IPS-NIHi7 (cell line): Measurements from ENCODE around the gene C10orf105.

Source experiments
- DNase-seq: peaks from one replicate; pipeline ENCODE4 v3.0.0; 2012; ENCODE audit warnings: mixed read lengths; ENCODE audit errors: extremely low spot score

The C10orf105 gene

GRCh38 chr10:71737001-71737833 lies 17.6 kb upstream of the C10orf105 start:
- DNase-seq, result no peak

- DNase-seq, result no peak
Observed at GRCh38 chr10:71736570-71736952, 17.0 kb upstream of the C10orf105 start.

- DNase-seq, result no peak
Observed at GRCh38 chr10:71735709-71736569, 16.4 kb upstream of the C10orf105 start.

GRCh38 chr10:71734797-71735196 lies 15.2 kb upstream of the C10orf105 start:
- DNase-seq, result no peak

GRCh38 chr10:71731791-71732190 lies 12.2 kb upstream of the C10orf105 start:
- DNase-seq, result no peak

GRCh38 chr10:71729161-71729636 lies 9.6 kb upstream of the C10orf105 start:
- no peak for DNase-seq

- DNase-seq, result no peak
Observed at GRCh38 chr10:71727738-71728737, 8.5 kb upstream of the C10orf105 start.

GRCh38 chr10:71727105-71727737 lies 7.6 kb upstream of the C10orf105 start:
- DNase-seq, result no peak

GRCh38 chr10:71726580-71727104 lies 7.1 kb upstream of the C10orf105 start:
- DNase-seq, result no peak

GRCh38 chr10:71725998-71726579 lies 6.5 kb upstream of the C10orf105 start:
- peak; percentile 74 for DNase-seq

- DNase-seq, result no peak
Observed at GRCh38 chr10:71725249-71725648, 5.7 kb upstream of the C10orf105 start.

- no peak for DNase-seq
Observed at GRCh38 chr10:71724539-71724938, 5.0 kb upstream of the C10orf105 start.

- no peak for DNase-seq
Observed at GRCh38 chr10:71723311-71723710, 3.7 kb upstream of the C10orf105 start.

- no peak for DNase-seq
Observed at GRCh38 chr10:71722849-71723248, 3.3 kb upstream of the C10orf105 start.

GRCh38 chr10:71721313-71721712 lies 1.7 kb upstream of the C10orf105 start:
- DNase-seq, result no peak

- DNase-seq, result no peak
Observed at GRCh38 chr10:71720288-71720687, 710 bp upstream of the C10orf105 start.

GRCh38 chr10:71719042-71719441 lies 536 bp downstream of the C10orf105 start:
- no peak for DNase-seq

GRCh38 chr10:71718165-71718698 lies 1.3 kb downstream of the C10orf105 start:
- no peak for DNase-seq

GRCh38 chr10:71717551-71717951 lies 2.0 kb downstream of the C10orf105 start:
- DNase-seq, result no peak

GRCh38 chr10:71717056-71717455 lies 2.5 kb downstream of the C10orf105 start:
- no peak for DNase-seq
